Nephron progenitor cell (in vitro differentiated cells): Measurements from ENCODE around the gene HMG20A.

Experiments
- DNase-seq: peaks from one replicate; pipeline ENCODE4 v3.0.0; 2021
- H3K27ac Mint-ChIP-seq: 2 replicates; pipeline ENCODE4 v1.8.0; 2021; ENCODE audit warnings: mild to moderate bottlenecking, moderate library complexity, mixed read lengths
- H3K27me3 Mint-ChIP-seq: 2 replicates; pipeline ENCODE4 v1.8.0; 2021; ENCODE audit warnings: mild to moderate bottlenecking, low read depth, mixed read lengths; ENCODE audit not compliant: poor library complexity
- H3K36me3 Mint-ChIP-seq: 2 replicates; pipeline ENCODE4 v1.8.0; 2021; ENCODE audit warnings: low read depth, mixed read lengths
- H3K4me1 Mint-ChIP-seq: 2 replicates; pipeline ENCODE4 v1.8.0; 2021; ENCODE audit warnings: mixed read lengths
- H3K4me3 Mint-ChIP-seq: 2 replicates; pipeline ENCODE4 v1.8.0; 2021; ENCODE audit warnings: mild to moderate bottlenecking, moderate library complexity, mixed read lengths
- H3K9me3 Mint-ChIP-seq: 2 replicates; pipeline ENCODE4 v1.8.0; 2021; ENCODE audit warnings: mild to moderate bottlenecking, moderate library complexity, mixed read lengths
- CTCF ChIP-seq: fragments of 200-600 bp; sonication (generic); IDR thresholded peaks from 2 replicates; pipeline ENCODE4 v1.5.0; 2021; ENCODE audit warnings: antibody characterized with exemption

HMG20A gene

DNA sequence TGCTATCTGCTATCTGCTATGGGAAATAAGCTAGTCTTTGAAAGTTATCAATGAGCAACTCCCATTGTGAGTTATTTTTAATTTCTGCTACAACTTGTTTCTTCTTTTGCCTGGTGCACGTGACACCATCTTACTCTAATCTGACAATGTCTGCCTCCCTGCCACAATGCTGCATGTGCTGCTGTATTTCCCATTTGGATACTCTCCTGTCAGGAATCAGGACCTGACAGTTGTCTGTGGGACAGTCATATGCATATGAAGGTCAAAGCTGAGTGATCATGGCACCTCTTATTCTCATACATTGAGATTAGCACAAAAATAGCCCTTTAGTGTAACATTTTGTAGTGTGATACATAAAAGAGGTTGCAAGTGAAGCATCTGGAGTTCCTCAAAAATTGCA is 45.8 kb downstream of the HMG20A start:
- Mint-ChIP-seq H3K4me1 (no peaks in the 10 kb centered on the region), H3K27me3 (no peaks in the 10 kb centered on the region), H3K27ac (peak overlapping the region; percentile 3), H3K4me3 (no peak overlapping the region), H3K9me3 (no peaks in the 10 kb centered on the region), H3K36me3 (peaks cover 49% of the 10 kb centered on the region)
- no peak for DNase-seq
- no peak for TF ChIP-seq CTCF

GRCh38 chr15:77468896-77469295 is 48.2 kb downstream of the HMG20A start:
- no peak for DNase-seq
- Mint-ChIP-seq H3K4me1 (no peaks in the 10 kb centered on the region), H3K4me3 (no peak overlapping the region), H3K36me3 (peaks cover 63% of the 10 kb centered on the region), H3K9me3 (no peaks in the 10 kb centered on the region), H3K27ac (no peak overlapping the region), H3K27me3 (no peaks in the 10 kb centered on the region)
- no peak for TF ChIP-seq CTCF

GRCh38 chr15:77470235-77470634 is 49.5 kb downstream of the HMG20A start:
- Mint-ChIP-seq H3K9me3 (no peaks in the 10 kb centered on the region), H3K36me3 (peaks cover 65% of the 10 kb centered on the region), H3K4me1 (peaks cover 4% of the 10 kb centered on the region), H3K4me3 (no peak overlapping the region), H3K27me3 (no peaks in the 10 kb centered on the region), H3K27ac (no peak overlapping the region)
- no peak for TF ChIP-seq CTCF
- DNase-seq: no peak

DNA sequence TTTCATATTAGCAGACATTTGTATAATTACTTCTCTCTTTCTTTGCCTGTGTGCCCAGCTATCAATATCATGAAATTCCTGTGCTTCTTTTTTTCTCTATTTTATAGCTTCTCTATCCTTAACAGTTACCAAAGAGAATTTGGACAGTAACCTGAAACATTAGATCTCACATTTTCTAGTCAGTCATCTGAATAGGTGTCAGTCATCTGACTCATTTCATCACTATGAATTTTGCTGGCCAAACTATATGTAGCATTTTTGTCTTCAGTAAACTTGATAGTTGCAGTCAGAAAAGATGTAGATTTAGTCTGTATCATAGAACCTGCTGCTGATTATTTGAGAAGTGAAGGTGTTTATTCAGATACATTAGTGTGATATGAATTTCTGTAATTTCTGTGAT is 52.6 kb downstream of the HMG20A start:
- Mint-ChIP-seq H3K36me3 (peaks cover 69% of the 10 kb centered on the region), H3K27ac (no peak overlapping the region), H3K4me1 (peaks cover 9% of the 10 kb centered on the region), H3K9me3 (no peaks in the 10 kb centered on the region), H3K27me3 (no peaks in the 10 kb centered on the region), H3K4me3 (no peak overlapping the region)
- DNase-seq: no peak
- no peak for TF ChIP-seq CTCF

DNA sequence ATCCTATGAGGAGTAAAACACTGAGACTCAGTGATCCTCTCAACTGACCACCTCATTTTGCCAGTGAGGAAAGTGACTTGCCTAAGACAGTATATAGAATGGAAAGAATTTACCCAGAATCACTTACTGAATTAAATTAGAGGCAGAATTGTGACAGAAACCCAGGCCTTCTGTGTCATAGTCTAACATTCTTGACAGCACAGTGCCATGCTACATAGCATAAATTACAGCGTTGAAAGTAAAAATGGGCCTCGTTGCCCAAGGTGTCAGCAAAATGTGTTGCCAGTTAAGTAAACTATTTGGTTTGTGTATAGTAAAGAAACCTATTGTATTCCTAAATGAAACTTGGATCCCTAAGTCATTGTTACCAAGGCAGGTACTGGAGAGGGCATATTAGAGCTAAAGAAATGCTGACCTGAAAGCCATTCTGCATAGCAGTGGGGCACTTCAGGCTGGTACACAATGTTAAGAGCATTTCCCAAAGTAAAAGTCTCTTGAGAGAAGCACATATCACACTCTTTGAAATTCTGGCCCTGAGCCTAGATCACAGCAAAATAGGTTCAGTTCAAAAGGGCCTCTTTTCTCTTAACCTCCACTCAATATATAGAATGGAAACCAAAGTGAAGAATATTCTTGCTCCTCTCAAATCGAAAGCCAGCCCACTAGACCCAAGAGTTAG is 53.8 kb downstream of the HMG20A start:
- H3K36me3 Mint-ChIP-seq: peaks cover 68% of the 10 kb centered on the region
- H3K27ac Mint-ChIP-seq: no peak overlapping the region
- H3K4me3 Mint-ChIP-seq: no peak overlapping the region

More for the DNA sequence above, 53.8 kb downstream of the HMG20A start:
- no peak for DNase-seq
- H3K27me3 Mint-ChIP-seq: no peaks in the 10 kb centered on the region
- H3K4me1 Mint-ChIP-seq: peaks cover 9% of the 10 kb centered on the region
- no peak for TF ChIP-seq CTCF
- H3K9me3 Mint-ChIP-seq: no peaks in the 10 kb centered on the region
